ENCODE data around the gene TBC1D21.

GRCh38 chr15:73826711-73827251 lies 46.6 kb upstream of the TBC1D21 start:
- TF ChIP-seq CTCF (IDR thresholded peaks at IDR 0.05) (no peak), EZH2 (IDR thresholded peaks at IDR 0.05) (no peak), EZH2phosphoT487 (IDR thresholded peaks at IDR 0.05) (no peak)

Measured in neural progenitor cell (in vitro differentiated cells).